ENCODE data around the gene KERA.
"Not testable (repeated sequence)": the region's sequence is repeated elsewhere in the genome, so short reads cannot be mapped to it uniquely, and the experiment has no call there.

Gene KERA, protein sequence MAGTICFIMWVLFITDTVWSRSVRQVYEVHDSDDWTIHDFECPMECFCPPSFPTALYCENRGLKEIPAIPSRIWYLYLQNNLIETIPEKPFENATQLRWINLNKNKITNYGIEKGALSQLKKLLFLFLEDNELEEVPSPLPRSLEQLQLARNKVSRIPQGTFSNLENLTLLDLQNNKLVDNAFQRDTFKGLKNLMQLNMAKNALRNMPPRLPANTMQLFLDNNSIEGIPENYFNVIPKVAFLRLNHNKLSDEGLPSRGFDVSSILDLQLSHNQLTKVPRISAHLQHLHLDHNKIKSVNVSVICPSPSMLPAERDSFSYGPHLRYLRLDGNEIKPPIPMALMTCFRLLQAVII

DNA sequence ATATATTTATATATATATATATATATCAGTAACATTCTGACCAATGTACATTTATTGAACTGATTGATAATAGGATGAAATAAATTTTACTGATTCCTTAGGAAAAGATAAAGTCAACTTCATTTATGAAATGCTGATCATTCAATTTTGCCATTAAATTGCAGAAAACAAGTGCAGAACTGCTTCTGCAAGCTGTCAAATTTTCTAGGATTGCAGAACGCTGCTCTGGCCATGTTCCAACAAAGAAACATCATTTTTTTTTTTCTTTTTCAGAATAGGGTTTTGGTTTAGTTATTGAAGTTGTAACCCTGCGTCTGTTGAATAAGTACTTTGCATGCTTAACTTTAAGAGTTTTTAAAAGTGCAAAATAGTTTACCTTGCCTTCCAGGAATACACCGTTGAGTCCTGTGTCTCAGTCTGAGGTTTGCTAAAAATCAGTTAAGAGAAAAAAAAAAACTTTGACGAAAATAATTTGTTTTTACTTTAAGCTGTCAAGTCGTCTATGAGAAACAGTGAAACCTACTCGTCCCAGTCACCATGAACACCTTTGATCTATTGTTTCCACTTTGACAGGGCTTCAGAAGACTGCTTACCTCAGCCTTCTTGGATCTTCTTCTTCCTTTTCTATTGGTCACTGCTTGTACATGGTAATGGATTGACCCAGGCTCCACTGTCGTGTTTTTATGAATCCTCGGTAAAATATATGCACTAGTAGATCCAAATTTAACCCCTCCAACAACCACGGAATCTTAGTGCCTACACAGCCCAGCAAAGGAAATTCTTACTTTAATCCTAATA, at the start of gene KERA:
Gene KERA (minus strand): TSS at position 657 of the 798 bp plus-strand sequence. CDS start 1,743 bp downstream, outside the sequence.
- DNase-seq, result no peak

DNA sequence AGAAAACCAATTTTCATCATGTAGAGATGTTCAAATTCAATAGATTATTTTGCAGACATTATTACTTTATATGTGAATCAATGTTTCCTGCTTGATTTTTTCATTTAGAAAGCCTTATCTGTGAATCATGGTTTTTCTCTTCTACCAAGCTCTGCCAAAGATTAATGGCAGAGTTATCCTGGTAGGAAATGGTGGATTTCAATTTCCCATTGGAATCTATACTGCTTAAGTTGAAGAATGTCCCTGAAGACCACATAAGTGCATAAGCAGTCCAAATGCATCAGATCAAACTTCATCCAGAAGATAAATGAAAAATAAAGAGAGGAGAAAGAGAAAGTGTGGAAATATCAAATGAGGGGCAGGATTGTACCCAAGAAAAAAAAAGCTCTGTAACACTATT, 48.5 kb upstream of the KERA start:
- DNase-seq, result no peak

- DNase-seq, result no peak
Measured at GRCh38 chr12:91105807-91106206, 48.0 kb upstream of the KERA start.

GRCh38 chr12:91104812-91105466, 47.1 kb upstream of the KERA start:
- DNase-seq, result no peak

GRCh38 chr12:91103624-91104023, 45.8 kb upstream of the KERA start:
- DNase-seq, result no peak

DNA sequence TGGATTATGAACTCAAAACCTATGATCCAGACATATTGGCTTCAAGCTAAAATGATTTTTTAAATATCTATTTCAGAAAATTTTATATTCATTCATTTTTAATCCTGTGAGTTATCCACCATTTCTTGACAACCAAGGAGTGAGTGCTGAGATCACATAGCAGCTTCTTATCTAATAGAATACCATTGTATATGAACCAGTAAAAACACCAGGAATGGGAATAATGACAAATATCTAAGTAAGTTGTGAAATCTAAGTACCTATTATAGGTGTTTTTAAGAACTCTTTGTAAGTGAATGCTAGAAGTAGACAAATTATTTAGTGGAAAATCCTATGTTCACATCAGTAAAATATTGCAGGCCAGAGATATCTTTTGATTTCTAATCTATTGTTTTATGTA, 45.3 kb upstream of the KERA start:
- DNase-seq, result no peak

- no peak for DNase-seq
Measured at GRCh38 chr12:91100906-91101305, 43.1 kb upstream of the KERA start.

- no peak for DNase-seq
Measured at GRCh38 chr12:91099836-91100235, 42.0 kb upstream of the KERA start.

DNA sequence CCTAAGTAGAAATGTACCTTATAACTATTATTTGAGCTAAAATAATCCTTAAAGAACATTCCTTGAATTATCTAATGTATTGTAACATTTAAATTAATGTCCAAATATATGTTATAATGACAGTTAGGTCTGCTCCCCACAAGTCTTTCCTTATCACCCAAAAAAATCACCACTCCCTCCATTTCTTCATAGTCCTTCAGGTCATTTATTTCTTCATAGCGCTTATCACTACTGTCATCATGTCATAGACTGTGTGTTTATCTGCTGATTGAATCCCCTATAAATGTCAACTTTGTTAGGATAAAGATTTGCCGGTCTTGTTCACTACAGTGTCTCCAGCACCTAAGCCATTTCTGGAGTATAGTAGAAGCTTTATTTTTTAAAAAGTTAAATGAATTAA, 41.5 kb upstream of the KERA start:
- no peak for DNase-seq

- DNase-seq, result no peak
Measured at GRCh38 chr12:91098941-91099340, 41.1 kb upstream of the KERA start.

GRCh38 chr12:91098461-91098860, 40.6 kb upstream of the KERA start:
- DNase-seq, result no peak

- no peak for DNase-seq
Measured at GRCh38 chr12:91094957-91095356, 37.1 kb upstream of the KERA start.

- no peak for DNase-seq
Measured at GRCh38 chr12:91094032-91094662, 36.3 kb upstream of the KERA start.

DNA sequence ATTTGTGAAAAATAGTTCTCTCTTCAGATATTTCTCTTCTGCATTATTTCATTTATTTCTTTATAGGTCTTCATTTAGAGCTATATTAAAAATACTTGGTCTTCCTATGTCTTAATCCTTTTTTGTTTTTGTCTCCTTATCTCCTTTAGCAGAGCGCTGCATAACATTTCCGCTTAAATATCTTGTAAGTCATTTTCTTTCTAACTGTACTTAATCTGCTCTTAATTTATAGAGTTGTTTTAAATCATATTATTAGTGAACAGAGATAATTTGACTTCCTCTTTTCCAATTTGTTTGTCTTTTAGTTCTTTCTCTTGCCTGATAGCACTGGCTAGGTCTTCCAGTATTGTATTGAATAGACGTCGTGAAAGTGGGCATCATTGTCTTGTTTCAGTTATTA, 35.5 kb upstream of the KERA start:
- no peak for DNase-seq

- DNase-seq, result no peak
Measured at GRCh38 chr12:91091916-91092715, 34.3 kb upstream of the KERA start.

DNA sequence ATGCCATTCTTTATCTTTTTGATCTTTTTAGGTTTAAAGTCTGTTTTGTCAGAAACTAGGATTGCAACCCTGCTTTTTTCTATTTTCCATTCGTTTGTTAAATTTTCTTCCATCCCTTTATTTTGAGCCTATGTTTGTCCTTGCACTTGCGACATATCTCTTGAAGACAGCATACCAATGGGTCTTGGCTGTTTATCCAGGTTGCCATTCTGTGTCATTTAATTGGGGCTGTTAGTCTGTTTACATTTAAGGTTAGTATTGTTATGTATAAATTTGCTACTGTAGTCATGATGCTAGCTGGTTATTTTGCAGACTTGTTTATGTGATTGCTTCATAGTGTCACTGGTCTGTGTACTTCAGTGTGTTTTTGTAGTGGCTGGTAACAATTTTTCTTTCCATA, 32.1 kb upstream of the KERA start:
- DNase-seq, result not testable (repeated sequence)

GRCh38 chr12:91080041-91080440, 22.2 kb upstream of the KERA start:
- DNase-seq, result no peak

DNA sequence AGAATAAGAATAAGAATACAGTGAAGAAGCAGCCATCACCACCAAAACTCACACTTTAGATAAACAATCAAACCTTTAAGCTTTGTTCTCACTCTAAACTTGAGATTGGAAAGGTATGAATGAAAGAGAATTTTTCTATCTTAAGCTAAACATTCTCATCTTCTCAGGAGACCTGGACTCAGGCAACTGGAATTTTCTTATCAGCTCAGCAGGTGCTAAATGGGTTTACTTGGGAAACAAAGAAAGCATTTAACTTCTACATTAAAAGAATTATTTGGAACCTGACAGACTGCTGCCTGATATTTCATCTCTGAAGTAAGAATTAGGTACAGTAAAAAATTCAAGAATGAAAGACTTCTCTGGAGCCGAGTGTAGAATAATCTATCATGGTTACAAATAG, 20.7 kb upstream of the KERA start:
- DNase-seq, result no peak

DNA sequence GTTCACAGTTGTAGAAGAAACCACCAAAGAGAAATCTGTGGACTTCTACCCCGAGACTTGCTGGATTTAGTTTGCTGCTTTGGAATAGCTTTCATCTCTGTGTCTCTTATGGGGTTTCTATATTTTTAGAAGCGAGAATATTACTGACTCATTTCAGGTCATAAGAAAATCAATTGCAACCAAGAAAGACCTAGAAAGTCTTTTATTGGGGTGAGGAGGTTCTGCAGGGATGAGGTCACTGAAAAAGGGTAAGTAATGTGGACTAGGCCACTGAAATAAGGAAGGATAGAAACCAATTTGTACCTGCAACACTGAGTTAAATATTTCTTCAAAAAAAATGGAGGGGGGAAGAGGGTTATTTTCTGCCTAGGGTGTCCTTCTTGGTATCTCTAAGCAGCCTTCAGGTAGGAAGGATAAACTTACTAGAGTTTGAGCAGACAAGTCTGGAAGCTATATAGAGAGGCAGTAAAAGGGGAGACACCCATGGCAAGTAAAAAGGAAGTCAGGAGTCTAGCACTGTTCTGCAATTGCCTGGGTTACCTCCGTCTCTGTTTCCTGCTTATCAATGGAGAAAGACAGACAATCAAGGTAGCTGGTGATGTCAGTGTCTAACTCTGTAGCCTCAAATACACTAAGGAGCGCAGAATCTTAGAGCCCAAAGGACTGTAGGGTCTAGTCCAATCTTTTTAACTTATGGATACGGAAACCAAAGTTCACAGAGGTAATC, 19.6 kb upstream of the KERA start:
- DNase-seq, result no peak

DNA sequence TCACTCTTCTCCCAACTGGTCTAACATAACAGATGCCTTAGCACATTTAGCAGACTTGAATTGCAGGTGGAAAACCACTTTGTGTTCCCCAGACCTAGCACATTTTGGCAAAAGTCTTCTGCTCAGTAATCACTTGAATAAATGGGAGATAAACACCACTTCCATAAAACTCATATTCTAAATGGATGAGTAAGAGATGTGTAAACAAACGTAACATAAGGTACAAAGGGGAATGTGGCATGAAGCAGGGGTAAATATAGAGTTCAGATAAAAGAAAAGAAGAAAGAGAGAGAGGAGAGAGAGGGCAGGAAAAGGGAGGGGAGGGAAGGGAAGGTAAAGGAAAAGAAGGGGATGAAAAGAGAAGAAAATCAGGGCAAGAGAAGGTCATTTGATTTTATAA, 17.0 kb upstream of the KERA start:
- no peak for DNase-seq

DNA sequence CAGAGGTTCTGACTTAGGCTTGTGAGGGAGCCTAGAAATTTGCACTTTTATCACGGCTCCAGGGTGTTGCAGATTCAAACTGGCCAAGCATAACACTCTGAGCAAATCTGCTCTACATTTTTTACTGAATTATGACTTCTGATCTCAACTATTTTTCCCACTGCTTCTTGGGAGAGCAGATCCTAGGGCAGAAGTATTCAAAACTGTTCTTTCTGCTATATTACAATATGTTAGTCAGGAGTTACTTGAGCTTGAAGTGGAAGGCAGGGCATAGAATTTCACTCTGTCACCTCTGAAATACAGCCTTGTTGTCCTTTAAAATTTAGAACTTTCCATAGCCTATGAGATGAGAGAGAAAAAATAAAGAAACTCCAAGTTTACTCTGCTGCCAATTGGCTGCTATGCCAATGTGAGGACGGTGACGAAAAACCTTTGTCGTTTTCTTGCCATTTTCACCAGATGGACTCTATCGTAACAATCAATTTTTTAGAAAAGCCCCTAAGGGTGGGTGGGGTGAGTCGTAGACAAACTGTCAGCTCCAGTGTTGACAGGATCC, 16.4 kb upstream of the KERA start:
- no peak for DNase-seq

Measured in DMS79 (cell line).